DOHH2 (cell line): ENCODE results near the gene SENP3.

Source experiments
- EZH2phosphoT487 ChIP-seq: fragments of 200-600 bp; sonication (generic); IDR thresholded peaks from 2 replicates; pipeline ENCODE4 v1.6.1; 2017; ENCODE audit warnings: borderline replicate concordance, mild to moderate bottlenecking, antibody characterized with exemption, low read length, moderate library complexity, mixed read lengths
- TF ChIP-seq, protein P1 (sequence below): fragments of 200-600 bp; sonication (generic); IDR thresholded peaks from one replicate; pipeline ENCODE4 v1.5.1; 2014; ENCODE audit warnings: antibody characterized with exemption, mild to moderate bottlenecking, low read depth, low read length; ENCODE audit not compliant: poor library complexity, severe bottlenecking

DNA sequence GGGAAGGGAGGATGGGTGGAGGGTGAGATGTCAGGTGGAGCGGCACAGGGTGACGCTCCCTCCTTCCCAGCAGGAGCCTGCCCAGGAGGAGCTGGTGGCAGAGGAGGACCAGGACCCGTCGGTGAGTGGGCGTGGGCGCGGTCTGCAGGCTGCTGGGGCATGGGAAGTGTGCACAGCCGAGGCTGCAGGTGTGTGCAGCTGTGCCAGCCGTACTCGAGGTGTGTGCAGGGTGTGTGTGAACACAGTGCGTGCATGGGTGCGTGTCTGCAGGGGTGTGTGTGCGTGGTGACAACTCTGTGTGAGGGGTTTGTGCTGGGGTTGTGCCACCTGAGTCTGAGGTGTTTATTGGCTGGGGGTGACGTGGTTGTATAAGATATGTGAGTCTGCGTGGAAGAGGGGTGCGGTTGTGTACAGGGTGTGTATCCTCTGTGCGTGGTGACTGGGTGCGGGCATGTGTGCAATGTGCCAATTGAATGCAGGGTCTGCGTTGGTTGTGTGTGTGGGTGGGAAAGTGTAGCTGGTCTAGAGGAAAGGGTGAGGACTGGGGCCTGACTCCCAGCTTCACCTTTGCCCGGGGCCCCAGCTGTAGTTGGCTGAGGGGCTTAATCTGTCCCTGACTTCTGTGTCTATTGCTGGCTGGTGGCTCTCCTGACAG, 12.2 kb upstream of the SENP3 start:
- TF ChIP-seq, protein P1, sequence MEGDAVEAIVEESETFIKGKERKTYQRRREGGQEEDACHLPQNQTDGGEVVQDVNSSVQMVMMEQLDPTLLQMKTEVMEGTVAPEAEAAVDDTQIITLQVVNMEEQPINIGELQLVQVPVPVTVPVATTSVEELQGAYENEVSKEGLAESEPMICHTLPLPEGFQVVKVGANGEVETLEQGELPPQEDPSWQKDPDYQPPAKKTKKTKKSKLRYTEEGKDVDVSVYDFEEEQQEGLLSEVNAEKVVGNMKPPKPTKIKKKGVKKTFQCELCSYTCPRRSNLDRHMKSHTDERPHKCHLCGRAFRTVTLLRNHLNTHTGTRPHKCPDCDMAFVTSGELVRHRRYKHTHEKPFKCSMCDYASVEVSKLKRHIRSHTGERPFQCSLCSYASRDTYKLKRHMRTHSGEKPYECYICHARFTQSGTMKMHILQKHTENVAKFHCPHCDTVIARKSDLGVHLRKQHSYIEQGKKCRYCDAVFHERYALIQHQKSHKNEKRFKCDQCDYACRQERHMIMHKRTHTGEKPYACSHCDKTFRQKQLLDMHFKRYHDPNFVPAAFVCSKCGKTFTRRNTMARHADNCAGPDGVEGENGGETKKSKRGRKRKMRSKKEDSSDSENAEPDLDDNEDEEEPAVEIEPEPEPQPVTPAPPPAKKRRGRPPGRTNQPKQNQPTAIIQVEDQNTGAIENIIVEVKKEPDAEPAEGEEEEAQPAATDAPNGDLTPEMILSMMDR: no peak
- no peak for TF ChIP-seq EZH2phosphoT487
